NCI-H2227 (cell line): Measurements from ENCODE around the gene FAM163B.
A peak's percentile ranks its signal among the peaks of the same experiment; 100 is the strongest.
"Not testable (repeated sequence)": the region's sequence is repeated elsewhere in the genome, so short reads cannot be mapped to it uniquely, and the experiment has no call there.

Experiments
- DNase-seq: peaks from one replicate; lab custom pipeline; 2025; ENCODE audit not compliant: unreplicated experiment; lab: John Stamatoyannopoulos, UW

Gene FAM163B

GRCh38 chr9:133640160-133640559, 31.0 kb upstream of the FAM163B start:
- DNase-seq = no peak

- no peak for DNase-seq
Observed at GRCh38 chr9:133639613-133640012, 30.4 kb upstream of the FAM163B start.

- DNase-seq = no peak
Observed at GRCh38 chr9:133638711-133639110, 29.5 kb upstream of the FAM163B start.

- no peak for DNase-seq
Observed at GRCh38 chr9:133638076-133638475, 28.9 kb upstream of the FAM163B start.

GRCh38 chr9:133637451-133638055, 28.4 kb upstream of the FAM163B start:
- no peak for DNase-seq

- DNase-seq = no peak
Observed at GRCh38 chr9:133636902-133637301, 27.7 kb upstream of the FAM163B start.

GRCh38 chr9:133635533-133636531, 26.6 kb upstream of the FAM163B start, which contains the start of gene DBH:
DBH (plus strand) TSS chr9:133636363; CDS start chr9:133636372, 9 bp downstream.
- no peak for DNase-seq

- no peak for DNase-seq
Observed at GRCh38 chr9:133635098-133635497, 25.9 kb upstream of the FAM163B start.

- DNase-seq = peak; percentile 26
Observed at GRCh38 chr9:133634081-133634691, 25.0 kb upstream of the FAM163B start.

- no peak for DNase-seq
Observed at GRCh38 chr9:133633681-133634080, 24.5 kb upstream of the FAM163B start.

GRCh38 chr9:133632806-133633680, 23.9 kb upstream of the FAM163B start:
- peak; percentile 37 for DNase-seq

- DNase-seq = no peak
Observed at GRCh38 chr9:133631111-133631510, 21.9 kb upstream of the FAM163B start.

GRCh38 chr9:133629221-133630110, 20.3 kb upstream of the FAM163B start:
- DNase-seq = no peak

GRCh38 chr9:133628766-133629165, 19.6 kb upstream of the FAM163B start:
- no peak for DNase-seq

- no peak for DNase-seq
Observed at GRCh38 chr9:133627341-133627740, 18.2 kb upstream of the FAM163B start.

GRCh38 chr9:133626008-133626407, 16.8 kb upstream of the FAM163B start:
- not testable (repeated sequence) for DNase-seq

- no peak for DNase-seq
Observed at GRCh38 chr9:133622555-133622954, 13.4 kb upstream of the FAM163B start.

GRCh38 chr9:133621725-133622267, 12.6 kb upstream of the FAM163B start:
- no peak for DNase-seq

- no peak for DNase-seq
Observed at GRCh38 chr9:133619791-133620190, 10.6 kb upstream of the FAM163B start.
